VCaP (cell line): ENCODE data around the gene SLC5A11.
"Not testable (repeated sequence)": the region's sequence is repeated elsewhere in the genome, so short reads cannot be mapped to it uniquely, and the experiment has no call there.

Experiments
- H3K27ac ChIP-seq: fragments of 450-650 bp; 2 replicates; pipeline ENCODE4 v1.5.1; 2017
- TF ChIP-seq, protein P1 (sequence below): fragments of 450-650 bp; conservative IDR thresholded peaks from 2 replicates; pipeline ENCODE4 v1.5.1; 2017; ENCODE audit warnings: mild to moderate bottlenecking, moderate library complexity

SLC5A11 gene

GRCh38 chr16:24890746-24891145, 45.0 kb downstream of the SLC5A11 start:
- TF ChIP-seq, protein P1, sequence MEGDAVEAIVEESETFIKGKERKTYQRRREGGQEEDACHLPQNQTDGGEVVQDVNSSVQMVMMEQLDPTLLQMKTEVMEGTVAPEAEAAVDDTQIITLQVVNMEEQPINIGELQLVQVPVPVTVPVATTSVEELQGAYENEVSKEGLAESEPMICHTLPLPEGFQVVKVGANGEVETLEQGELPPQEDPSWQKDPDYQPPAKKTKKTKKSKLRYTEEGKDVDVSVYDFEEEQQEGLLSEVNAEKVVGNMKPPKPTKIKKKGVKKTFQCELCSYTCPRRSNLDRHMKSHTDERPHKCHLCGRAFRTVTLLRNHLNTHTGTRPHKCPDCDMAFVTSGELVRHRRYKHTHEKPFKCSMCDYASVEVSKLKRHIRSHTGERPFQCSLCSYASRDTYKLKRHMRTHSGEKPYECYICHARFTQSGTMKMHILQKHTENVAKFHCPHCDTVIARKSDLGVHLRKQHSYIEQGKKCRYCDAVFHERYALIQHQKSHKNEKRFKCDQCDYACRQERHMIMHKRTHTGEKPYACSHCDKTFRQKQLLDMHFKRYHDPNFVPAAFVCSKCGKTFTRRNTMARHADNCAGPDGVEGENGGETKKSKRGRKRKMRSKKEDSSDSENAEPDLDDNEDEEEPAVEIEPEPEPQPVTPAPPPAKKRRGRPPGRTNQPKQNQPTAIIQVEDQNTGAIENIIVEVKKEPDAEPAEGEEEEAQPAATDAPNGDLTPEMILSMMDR: no peak
- H3K27ac ChIP-seq: no peak overlapping the region

DNA sequence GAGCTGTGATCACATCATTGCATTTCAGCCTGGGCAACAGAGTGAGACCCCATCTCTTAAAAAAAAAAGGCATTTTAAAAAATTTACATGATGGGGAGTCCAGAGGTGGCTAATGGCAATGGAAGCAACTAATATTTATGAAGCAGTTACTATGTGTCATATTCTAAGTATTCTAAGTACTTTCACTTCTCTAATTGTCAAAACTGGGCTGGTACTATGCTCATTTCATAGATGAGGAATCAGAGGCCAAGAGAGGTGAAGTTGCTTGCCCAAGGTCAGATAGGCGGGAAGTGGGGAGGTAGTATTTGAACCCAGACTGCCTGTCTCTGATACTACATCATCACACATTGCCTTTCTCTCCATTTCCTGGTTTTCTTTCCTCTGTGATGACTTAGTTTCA, 50.7 kb downstream of the SLC5A11 start:
- TF ChIP-seq, protein P1: no peak
- H3K27ac ChIP-seq: no peak overlapping the region

GRCh38 chr16:24897522-24897921, 51.8 kb downstream of the SLC5A11 start:
- H3K27ac ChIP-seq: not testable (repeated sequence)

GRCh38 chr16:24900230-24900629, 54.5 kb downstream of the SLC5A11 start:
- TF ChIP-seq, protein P1: no peak
- no peak overlapping the region for H3K27ac ChIP-seq

DNA sequence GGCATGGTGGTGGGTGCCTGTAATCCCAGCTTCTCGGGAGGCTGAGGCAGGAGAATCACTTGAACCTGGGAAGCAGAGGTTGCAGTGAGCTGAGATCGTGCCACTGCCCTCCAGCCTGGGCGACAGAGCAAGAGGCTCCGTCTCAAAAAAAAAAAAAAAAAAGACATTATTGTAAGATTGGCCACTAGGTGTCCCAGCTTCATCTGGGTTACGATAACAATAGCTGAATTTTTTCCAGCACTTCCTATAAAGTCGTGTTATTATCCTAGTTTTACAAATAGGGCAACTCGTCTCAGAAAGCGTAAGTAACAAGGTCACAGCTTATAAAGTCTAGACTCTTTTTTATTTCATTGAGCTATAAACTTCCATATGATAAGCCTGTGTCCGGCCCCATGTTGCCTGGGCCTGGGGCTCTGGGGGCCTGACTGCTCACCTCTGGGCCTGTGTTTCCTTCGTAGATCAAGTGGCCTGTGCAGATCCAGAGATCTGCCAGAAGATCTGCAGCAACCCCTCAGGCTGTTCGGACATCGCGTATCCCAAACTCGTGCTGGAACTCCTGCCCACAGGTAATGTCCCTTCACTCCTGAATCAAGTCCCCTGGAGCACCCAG, 60.5 kb downstream of the SLC5A11 start:
- TF ChIP-seq, protein P1: peak; percentile 67
- H3K27ac ChIP-seq: no peak overlapping the region

DNA sequence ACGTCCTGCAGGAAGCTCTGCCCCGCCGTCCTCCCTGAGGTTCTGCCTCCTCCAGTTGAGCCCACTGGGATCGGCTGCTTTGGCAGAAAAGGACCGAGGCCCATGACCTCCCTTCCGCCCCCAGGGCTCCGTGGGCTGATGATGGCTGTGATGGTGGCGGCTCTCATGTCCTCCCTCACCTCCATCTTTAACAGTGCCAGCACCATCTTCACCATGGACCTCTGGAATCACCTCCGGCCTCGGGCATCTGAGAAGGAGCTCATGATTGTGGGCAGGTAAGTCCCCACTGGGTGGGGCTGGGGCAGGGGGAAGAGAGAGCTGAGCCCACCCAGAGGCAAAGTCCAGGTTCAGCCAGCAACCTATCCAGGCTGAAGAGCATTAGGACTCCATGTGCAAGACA, 61.1 kb downstream of the SLC5A11 start:
- TF ChIP-seq, protein P1: no peak
- H3K27ac ChIP-seq: no peak overlapping the region

- TF ChIP-seq, protein P1: no peak
- no peak overlapping the region for H3K27ac ChIP-seq
Observed at GRCh38 chr16:24908716-24909115, 63.0 kb downstream of the SLC5A11 start.

GRCh38 chr16:24909856-24910255, 64.1 kb downstream of the SLC5A11 start:
- TF ChIP-seq, protein P1: no peak
- H3K27ac ChIP-seq: no peak overlapping the region
